Measurements from ENCODE around the gene DDIT4.
A peak's percentile ranks its signal among the peaks of the same experiment; 100 is the strongest.

DDIT4 gene

GRCh38 chr10:72319416-72320254, 45.9 kb downstream of the DDIT4 start:
- DNase-seq, result peak; percentile 79

DNA sequence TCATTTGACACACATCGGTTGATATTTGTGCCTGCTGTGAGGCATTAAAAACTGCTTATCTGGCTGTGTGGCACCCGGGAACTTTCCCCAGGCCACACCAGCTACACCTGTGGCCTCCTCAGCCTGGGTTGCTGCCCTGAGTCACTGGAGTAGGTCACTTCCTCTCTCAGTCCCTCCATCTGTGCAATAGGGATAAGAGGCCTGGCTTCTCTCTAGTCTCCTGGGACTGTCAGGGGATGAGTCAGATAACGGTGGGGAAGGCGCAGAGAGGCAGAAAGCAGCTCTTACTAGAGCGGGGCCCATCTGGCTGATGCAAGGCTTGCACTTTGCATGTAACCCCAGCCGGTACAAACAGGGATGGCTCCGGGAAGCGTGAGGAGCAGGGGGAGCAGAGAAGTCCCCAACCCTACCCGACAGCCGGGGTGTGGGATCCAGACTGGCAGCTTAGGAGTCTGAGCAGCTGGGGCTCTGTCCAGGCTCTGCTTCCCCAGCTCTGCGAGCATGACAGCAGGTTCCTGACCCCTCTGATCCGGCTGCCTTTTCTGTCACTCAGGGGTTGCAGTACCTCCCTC, 47.0 kb downstream of the DDIT4 start:
- peak; percentile 98 for DNase-seq

- no peak for DNase-seq
Observed at GRCh38 chr10:72321248-72322029, 47.7 kb downstream of the DDIT4 start.

GRCh38 chr10:72322030-72322279, 48.2 kb downstream of the DDIT4 start:
- DNase-seq, result no peak

GRCh38 chr10:72322280-72323058, 48.7 kb downstream of the DDIT4 start:
- no peak for DNase-seq

DNA sequence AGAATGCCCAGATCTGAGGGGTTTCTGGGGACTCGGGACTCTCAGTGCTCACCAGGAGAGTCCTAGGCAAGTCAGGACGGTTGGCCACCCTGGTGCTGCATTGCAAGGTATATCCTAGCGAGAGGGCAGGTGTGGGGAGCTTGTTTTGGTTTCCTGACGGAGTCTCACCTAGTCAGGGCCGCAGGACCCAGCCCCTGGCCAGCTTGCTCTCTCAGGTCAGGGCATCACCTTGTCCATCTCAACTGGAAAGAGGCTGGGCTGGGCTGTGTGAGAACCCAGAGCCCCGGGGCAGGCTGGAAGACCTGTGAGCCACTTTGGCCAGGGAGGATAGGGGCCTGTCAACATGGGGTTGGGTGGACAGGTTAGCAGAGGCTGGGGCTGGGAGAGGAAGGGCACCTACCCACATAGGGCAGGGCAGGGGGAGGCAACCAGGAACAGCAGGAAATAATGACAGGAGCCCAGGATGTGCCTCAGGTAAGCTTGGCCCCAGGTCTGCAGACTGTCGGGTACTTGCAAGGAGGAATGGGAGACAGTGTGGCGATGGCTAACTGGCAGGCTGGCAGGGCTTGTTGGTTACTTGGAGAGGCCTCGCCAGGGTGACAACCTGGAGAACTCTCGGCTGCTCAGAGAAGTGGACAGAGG, 49.5 kb downstream of the DDIT4 start:
- DNase-seq, result no peak

DNA sequence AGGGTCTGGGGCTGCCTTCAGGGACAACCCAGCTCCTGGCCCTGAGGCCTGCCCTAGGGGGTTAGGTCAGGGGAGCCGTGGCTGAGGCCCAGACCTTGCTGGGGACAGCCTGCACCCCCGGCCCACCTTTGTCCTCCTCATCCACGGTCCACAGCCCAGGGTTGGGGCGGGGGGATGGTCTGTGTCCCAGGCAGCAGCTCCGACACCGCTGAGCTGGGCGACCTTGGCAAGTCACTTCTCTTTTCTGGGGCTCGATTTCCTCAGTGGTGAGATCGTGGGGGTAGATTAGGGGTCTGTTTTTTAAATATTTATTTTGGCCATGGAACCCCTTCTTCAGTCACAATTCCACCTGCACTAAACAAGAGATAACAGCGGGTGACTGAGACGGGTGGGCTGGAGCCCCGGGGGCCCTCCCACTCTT, 50.1 kb downstream of the DDIT4 start:
- DNase-seq, result no peak
